GM04504 (cell line): ENCODE measurements around the gene MYOG.

ENCODE experiments used
- DNase-seq: peaks from one replicate; pipeline ENCODE4 v3.0.0-alpha.2; 2012; ENCODE audit warnings: low read depth

The MYOG gene

DNA sequence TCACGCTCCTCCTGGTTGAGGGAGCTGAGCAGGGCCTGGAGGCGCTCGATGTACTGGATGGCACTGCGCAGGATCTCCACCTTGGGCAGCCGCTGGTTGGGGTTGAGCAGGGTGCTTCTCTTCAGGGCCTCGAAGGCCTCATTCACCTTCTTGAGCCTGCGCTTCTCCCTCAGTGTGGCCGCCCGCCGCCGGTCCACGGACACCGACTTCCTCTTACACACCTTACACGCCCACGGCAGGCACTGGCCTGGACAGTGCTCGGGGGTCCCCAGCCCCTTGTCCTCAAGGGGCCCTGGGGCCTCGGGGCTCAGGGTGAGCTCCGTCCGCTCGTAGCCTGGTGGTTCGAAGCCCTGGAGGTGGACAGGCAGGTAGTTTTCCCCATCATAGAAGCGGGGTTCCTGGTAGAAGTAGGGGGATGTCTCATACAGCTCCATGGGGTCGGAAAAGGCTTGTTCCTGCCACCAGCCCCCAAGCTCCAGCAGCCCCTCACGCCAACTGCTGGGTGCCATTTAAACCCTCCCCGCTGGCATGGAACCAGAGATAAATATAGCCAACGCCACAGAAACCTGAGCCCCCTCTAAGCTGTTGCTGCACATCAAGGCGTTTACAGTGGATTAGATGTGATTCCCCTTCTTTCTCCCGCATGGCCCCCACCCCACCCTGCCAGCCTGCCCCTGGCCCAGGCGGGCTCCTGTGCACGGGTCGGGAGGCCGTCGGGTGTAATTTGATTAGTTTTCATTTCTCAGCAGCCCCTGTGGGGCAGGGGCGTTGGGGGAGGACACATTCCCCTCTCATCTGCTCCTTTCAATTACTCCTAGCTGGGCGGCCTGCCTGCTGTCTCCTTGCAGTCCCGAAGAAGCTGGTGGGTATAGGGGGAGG lies at the start of gene MYOG:
MYOG (minus strand) TSS at position 485 of the 879 bp plus-strand sequence; CDS start at position 434, 51 bp downstream.
- no peak for DNase-seq

DNA sequence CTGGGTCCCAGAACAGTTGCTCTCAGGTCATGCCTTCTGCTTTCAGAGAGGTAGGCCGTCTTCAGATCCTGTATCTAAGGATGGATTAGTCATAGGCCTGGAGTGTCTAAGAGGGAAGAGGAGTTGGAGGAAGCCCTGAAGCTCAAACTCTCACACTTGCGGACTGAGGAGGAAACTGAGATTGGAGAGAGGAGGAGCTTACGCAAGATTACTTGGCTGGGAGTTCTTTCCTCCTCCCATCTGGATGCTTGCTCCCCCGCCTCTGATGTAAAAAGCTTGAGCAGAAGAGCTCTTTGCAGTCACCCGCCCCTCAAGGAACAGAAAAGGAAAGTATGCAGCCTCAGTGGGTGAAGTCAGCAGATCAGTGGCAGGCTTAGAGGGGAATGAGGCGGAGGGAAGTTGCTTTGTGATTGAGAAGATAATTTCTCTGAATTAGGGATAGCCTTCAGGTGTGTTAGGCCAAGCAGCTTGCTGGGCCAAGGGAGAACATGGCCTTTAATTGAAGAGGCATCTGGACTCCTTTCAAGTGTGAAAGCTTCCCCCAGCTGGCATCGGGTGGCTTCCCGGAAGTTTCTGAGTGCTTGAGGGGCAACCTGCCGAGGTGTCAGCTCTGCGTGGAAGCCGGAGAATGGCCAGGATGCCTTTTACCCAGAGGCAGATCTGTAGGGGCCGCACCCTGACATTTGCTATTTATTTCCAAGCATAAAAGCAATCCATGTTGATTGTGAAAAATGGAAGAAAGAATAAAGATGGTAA lies 48.3 kb upstream of the MYOG start:
- no peak for DNase-seq

DNA sequence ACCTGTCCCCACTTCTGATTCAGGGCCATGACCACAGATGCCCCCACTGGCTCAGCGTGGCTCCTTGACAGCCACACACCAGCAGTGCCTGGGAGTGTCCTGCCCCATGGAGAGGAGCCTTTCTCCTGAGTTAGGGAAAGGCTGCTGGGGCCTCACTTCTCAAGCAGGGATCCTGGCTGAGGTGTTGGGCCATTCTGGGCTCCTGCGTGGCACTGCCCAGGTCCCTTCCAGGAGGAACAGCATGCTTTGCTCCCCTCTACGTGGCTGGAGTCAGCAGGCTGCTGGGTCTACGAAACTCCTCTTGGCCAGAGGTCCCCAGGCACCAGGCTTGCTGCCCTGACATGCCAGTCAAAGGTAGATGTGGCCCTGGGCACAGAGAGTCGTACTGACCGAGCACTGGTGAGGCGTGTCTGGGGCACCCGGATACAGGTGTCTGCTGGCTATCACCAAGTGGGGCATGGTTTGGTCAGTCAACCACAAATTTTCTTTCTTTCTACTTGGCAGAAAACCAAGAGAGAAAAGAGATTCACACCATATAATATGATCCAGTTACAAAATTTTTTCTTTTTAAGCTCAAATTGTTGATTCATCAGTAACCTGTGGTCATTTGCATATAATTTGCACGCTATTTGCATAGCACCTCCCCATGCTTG lies 45.9 kb upstream of the MYOG start:
- DNase-seq = no peak

DNA sequence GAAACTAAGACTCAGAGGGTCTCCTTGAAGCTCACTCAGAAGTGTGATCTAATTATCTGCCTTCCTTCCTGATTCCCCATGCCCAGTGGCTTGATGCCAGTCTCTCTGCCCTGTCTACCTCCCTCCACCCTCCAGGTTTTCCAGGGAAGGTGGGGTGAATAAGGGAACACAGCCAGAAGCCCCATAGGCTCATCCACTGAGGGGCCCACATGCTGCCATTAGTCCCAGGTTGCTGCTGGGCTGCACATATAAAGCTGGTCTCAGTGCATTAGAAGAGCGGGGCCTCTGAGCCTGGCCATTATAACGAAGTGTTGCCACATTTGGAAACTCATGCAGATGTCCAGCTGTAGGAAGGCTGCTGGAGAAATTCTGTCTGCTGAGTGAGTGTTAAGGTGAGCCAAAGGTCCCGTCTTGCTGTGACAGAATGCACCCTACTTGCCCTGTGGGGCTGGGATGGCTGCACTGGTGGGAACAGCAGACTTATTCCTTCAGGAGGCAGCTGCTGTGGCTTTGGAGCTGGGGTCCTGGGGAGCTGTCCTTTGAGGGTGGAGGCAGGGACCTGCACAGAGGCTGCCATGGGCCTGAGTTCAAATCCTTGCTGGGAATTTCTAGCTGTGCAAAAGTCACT lies 44.7 kb upstream of the MYOG start:
- DNase-seq = no peak

DNA sequence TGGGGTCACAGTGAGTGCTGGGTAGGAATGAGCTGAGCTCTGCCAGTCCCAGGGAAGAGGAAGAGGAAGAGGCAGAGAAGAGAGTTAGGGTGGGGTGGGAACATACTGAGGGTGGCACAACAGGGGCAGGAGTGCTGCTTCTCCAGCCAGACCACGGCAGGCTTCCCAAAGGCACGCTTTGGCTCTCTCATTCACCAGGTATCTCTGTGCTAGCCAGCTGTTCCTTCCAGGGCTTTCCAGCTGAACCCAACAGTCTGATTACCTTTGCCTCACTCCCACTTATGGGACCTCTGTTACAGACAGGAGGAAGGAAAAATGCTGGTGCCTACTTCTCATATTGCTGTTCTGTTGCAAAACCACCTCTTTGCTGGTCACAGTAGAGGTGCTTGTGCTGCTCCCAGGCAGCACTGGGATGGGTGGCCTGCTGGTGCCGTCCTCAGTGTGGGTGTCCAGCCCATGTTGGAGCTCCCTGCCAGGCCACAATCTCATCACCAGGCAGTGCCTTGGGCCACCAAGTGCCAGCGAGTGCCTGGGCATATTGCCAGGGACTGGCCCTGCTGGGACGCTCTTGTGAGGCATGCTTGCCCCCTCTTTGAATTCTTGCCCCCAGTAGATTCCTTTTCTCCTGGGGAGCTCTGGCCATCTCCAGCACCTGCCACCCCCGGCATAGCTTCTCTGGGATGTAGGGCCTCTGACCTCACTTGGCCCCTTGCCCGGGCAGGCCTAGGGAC lies 43.9 kb upstream of the MYOG start:
- DNase-seq = no peak

DNA sequence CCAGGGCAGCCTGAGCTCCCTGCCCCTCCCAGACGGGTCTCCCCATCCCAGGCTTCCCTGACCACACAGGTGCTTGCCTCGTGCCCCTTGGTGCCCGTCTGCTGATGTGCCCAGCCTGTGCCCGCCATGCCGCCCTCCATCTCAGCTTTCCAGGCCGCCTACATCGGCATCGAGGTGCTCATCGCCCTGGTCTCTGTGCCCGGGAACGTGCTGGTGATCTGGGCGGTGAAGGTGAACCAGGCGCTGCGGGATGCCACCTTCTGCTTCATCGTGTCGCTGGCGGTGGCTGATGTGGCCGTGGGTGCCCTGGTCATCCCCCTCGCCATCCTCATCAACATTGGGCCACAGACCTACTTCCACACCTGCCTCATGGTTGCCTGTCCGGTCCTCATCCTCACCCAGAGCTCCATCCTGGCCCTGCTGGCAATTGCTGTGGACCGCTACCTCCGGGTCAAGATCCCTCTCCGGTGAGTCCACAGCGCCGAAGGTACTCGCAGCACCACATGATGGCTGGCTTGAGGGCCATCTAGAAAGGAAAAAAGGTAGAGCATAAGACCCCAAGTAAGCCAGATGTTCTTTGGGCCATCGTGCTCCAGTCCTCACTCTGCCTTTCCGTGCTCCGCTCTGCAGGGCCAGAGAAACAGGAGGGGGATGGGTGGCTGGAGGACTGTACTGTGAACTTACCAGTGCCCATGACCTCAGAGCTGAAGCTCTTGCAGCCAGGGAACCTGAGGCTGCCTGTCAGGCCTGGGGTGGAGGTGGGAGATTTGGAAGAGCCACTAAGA lies 43.1 kb upstream of the MYOG start:
- DNase-seq = no peak

DNA sequence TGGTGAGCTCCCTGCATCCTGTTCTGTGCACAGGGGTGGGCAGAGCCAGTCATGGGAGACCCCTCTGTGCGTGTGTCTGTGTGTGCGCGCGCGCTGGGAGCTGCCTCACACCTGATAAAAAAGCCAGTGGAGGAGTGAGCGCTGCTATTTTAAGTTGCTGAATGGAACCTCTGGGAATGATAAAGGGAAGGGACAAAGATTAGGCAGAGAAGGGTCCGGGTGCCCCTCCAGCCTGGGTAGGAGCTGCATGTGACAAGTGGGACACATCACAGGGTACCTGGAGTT lies 42.6 kb upstream of the MYOG start:
- no peak for DNase-seq

DNA sequence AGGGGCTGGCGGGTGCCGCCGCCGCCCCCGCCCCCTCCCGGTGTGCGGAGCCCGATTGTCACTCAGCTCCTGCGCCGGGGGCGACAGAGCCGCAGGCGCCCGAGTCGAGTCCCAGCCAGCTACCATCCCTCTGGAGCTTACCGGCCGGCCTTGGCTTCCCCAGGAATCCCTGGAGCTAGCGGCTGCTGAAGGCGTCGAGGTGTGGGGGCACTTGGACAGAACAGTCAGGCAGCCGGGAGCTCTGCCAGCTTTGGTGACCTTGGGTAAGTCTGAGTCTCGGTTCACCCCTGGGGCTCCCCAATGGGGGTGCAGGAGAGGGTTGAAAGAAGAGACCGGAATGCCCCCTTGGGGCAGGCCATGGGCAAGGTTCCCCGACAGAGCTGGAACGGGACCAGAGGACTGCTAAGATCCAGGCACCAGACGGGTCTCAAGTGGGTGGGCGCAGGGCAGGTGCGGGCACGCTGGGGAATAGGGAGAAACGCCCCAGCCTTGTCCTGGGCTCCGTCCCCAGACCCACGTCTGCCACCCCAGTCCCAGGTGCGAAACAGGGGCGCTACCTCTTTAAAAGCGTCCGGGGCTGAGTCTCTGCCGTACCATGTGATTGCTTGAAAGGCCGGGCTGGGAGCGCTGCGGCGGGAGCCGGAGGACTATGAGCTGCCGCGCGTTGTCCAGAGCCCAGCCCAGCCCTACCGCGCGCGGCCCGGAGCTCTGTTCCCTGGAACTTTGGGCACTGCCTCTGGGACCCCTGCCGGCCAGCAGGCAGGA lies 42.0 kb upstream of the MYOG start, which contains the start of gene ADORA1:
ADORA1 (plus strand) TSS at position 61 of the 765 bp plus-strand sequence. CDS start 1,116 bp downstream, outside the sequence.
- DNase-seq = no peak

DNA sequence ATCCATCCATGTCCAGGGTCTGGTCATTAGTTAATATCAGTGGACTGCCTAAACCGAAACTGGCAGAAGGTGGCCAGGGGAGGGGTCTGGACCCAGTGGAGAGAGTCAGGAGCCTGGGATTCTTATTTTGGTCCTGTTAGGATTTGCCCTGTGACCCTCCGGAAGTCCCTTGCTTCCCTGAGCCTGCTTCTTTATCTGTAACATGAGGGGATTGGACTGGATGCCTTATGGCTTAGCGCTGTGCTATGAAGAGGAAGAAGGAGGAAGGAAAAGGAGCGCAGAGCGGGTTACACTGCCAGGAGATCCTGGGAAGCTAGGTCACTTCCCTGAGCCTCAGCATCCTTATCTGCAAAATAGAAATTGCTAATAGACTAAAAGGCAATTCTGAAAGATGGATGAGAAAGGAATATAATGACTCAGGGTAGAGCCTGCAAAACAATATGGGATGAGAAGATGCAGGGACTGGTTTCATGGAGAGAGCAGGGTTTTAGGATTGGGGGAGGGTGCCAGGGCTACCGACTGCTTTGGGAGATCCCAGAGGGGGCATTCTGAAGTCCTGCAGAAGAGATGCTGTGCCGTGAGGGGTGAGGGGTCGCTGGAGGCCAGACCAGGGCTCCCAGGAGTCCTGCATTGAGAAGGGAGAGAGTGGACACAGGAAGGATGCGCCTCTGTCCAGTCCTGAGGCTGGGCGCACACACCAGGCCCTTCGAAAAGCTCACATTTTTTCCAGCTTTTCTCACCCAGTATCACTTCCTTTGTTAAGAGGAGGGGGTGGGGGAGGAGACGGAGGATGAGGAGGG lies 41.3 kb upstream of the MYOG start:
- DNase-seq = no peak

DNA sequence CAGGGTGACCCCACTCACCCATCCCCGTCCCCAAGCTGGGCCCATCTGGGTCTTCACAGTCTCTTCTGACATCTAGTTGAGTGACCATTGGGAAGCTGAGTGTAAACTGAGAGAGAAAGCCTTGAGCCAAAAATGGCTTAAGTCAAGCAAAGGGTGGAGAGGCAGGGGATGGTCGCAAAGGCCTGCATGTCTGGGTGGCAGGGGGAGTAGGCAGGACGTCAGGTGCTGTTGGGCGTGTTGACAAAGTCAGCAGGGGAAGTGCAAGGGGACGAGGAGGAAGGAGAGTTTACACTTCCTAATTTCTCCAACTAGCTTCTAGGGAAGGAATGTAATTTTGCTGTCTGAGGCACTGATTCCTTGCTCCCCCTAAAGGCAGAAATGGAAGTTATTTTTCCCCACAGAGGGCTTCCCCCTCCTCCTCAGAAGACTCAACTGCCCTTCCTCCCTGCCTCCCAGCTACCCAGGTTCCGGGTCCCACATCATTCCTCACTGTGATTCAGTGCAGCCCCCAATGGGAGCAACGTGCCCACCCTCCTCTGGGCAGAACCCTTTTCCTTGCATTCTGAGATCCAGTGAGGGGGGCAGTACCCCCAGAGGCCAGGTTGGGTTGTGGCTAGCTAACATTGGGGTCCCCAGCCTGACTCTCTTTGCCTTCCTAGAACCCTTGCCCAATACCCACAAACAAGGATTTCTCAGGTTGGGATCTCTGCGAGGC lies 40.5 kb upstream of the MYOG start:
- DNase-seq = no peak

DNA sequence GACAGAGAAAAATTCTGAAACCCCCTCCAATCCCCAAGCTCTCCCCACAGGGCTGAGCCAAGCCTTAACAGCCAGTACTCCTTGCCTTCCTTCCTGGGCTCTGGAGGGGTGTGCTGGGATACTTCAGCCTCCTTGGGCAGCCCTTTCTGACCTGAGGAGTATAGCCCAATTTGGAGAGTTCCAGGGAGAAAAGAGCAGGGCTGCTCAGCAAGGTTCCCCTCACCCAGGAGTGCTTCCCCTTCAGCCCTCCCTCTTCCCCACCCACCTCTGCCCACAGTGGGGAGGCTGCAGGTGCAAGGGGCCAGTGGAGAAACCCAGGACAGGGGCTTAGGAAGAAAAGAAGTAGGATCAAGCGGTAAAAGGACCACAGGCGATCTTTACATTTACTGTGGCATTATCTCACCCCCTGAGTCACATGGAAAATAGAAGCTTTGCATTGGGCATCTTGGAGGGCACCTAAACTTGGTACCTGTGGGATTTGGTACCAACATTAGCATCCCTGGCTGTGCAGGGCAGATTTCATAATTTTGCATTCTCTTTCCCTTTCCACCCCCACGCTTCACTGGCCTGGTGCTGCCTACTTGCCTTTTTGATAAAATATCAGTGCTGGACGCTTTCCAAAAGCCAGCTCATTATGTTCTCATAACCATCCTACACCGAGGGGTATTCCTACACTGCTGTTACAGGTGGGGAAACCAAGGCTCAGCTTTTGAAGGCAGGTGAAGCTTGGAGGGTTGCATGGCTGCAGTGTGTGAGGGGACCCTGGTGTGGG lies 38.9 kb upstream of the MYOG start:
- DNase-seq = no peak

DNA sequence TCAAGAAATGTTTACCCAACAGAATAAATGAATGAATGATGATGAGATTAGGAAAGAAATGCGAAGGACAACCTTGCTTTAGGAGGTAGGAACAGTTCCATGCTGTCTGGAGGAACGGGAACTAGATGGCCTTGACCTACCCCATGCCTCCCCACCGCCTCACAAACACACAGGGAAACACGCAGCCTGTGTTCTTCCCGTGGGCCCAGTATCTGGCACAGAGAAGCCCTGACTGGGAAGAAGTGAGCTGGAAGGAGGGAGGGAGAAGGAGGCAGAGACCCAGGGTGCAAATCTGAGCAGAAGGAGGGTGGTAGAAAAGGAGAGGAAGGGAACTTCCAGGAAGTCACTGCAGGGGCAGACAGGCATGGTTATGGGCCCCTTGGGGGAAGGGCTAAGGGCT lies 38.2 kb upstream of the MYOG start:
- no peak for DNase-seq

DNA sequence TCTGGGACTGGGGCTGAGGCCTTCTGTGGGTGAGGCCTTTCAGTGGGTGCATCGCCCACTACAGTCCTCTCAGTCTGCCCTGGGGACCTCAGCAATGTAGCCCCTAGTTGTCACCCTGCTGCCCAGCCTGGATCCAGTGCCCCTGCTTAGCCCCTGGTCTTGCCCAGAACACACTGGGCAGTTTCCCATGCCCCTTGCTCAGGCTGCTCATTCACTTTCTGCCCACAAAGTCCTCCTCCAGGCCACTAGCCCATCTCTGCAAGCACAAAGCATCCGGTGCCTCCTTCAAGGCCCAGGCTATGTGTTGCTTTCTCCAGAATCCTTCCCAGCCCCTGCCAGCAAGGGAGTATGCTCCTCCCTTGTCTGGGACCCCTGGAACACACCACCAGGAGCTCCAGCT lies 36.3 kb upstream of the MYOG start:
- DNase-seq = no peak

DNA sequence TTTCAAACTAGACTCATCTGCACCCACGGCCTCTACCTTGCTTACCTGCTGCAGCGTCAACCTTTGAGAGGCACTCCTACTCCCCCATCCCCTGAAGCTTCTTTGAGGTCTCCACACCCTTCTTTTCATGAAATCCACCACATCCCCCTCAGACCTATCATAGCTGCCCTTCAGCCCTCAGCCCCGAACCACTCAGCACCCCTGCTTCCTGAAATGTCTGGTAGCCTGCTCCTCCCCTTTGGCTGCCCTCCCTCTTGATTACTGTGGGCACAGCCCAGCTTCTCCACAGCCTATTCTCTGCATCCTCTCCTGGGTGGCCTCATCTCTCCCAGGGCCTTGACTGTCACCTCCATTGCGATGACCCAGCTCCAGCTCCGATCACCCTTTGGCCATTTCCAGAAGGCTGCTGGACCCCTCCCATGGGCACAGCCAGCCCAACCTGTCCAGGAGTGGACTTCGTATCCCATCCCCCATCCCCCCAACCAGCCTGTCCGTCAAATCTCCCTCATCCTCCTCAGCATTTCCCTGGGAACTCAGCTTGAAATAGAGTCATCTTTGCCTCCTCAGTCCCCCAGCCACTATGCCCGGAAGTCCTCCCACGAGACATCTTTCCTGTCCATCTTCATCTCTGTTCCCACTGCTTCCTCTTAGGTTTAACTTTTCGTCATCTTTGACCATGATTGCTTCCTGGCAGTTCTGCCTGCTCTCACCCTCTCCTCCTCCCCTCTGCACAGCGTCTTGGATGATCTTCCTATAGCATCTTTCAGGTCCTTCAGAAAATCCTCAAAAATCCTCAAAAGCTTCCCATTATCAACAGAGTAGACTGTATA lies 35.6 kb upstream of the MYOG start:
- no peak for DNase-seq

DNA sequence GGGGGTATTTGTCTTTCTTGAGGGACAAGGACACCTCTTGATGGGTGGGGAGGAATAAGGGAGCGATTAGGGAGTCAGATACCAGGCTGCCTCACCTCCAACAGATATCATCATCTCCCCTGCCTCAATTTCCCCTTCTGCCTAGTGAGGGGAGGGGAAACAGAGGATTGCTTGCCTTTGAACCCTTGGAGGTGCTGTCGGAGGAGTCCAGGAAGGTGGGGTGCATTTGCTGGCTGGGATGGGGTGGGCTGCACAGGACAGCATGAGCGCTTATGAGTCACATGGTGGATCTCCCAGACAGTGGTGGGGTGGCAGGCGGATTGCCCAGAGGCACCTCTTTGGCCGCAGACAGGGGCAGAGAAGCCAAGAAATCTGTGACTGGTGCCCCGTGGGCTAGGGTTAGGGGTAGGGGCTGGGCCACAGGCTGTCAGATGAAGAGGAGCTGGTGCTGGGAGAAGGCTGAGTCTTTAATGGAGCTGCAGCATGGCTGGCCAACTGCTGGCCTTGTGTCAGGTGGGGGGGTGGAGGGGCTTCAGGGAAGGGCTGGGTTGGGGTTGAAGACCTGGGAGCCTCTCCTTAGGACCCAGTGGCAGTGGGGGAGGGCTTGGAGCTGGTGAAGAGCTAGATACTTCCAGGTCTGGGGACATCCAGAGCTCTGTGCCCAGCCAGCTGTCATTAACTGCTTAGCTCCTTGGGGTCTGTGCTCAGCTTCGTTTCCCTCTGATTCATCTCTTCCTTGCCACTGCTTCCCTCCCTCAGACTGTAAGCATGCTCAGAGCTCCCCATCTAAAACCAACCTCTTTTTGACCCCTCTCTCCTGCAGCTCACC lies 34.7 kb upstream of the MYOG start:
- no peak for DNase-seq
